Mesothelial cell of epicardium (in vitro differentiated cells): ENCODE measurements around the gene NBEA. TPM values are rescaled to one million over a fixed set of nuclear protein-coding genes. Genes with fewer than 3 reads are reported as not detected.

Experiments used
- DNase-seq, 2 experiments: peaks; one replicate each; pipeline ENCODE4 v3.0.0; 2021; ENCODE audit warnings: low spot score in 2 of 2; ENCODE audit not compliant: unreplicated experiment in 2 of 2
- H3K27ac Mint-ChIP-seq: 2 replicates; pipeline ENCODE4 v1.8.0; 2021; ENCODE audit warnings: mixed read lengths
- H3K27me3 Mint-ChIP-seq: 2 replicates; pipeline ENCODE4 v1.8.0; 2021; ENCODE audit warnings: low read depth, mixed read lengths
- H3K36me3 Mint-ChIP-seq: 2 replicates; pipeline ENCODE4 v1.8.0; 2021; ENCODE audit warnings: mixed read lengths
- H3K4me1 Mint-ChIP-seq: 2 replicates; pipeline ENCODE4 v1.8.0; 2021; ENCODE audit warnings: mixed read lengths
- H3K4me3 Mint-ChIP-seq: 2 replicates; pipeline ENCODE4 v1.8.0; 2021; ENCODE audit warnings: mild to moderate bottlenecking, moderate library complexity, mixed read lengths
- H3K9me3 Mint-ChIP-seq: 2 replicates; pipeline ENCODE4 v1.8.0; 2021; ENCODE audit warnings: mixed read lengths
- CTCF ChIP-seq: fragments of 200-600 bp; sonication (generic); IDR thresholded peaks from one replicate; pipeline ENCODE4 v1.5.0; 2021; ENCODE audit warnings: antibody characterized with exemption; ENCODE audit not compliant: unreplicated experiment
- total RNA-seq: library from RNA; stranded (reverse); gene quantifications from 3 replicates; pipeline ENCODE4 v1.2.1, GENCODE V29; 2021

Gene NBEA
- total RNA-seq, 1 donor from 2014 or later, result 32.8 TPM

- Mint-ChIP-seq H3K36me3 (peaks cover 11% of the 10 kb centered on the region), H3K9me3 (no peaks in the 10 kb centered on the region), H3K4me3 (no peak overlapping the region), H3K4me1 (no peaks in the 10 kb centered on the region), H3K27me3 (no peaks in the 10 kb centered on the region), H3K27ac (no peak overlapping the region)
- no peak for TF ChIP-seq CTCF
- no peak for DNase-seq
These were observed 187.4 kb downstream of the NBEA start for GRCh38 chr13:35129500-35129899.

GRCh38 chr13:35131471-35131870, 189.4 kb downstream of the NBEA start:
- DNase-seq, result no peak
- Mint-ChIP-seq H3K4me3 (no peak overlapping the region), H3K36me3 (peaks cover 2% of the 10 kb centered on the region), H3K27me3 (no peaks in the 10 kb centered on the region), H3K9me3 (no peaks in the 10 kb centered on the region), H3K27ac (peak overlapping the region; percentile 14), H3K4me1 (no peaks in the 10 kb centered on the region)
- TF ChIP-seq CTCF, result no peak

GRCh38 chr13:35136585-35136984, 194.5 kb downstream of the NBEA start:
- Mint-ChIP-seq H3K4me1 (no peaks in the 10 kb centered on the region), H3K4me3 (no peak overlapping the region), H3K36me3 (peaks cover 12% of the 10 kb centered on the region), H3K9me3 (peaks cover 3% of the 10 kb centered on the region), H3K27ac (no peak overlapping the region), H3K27me3 (no peaks in the 10 kb centered on the region)
- TF ChIP-seq CTCF, result no peak
- DNase-seq, result no peak

- no peak overlapping the region for H3K4me3 Mint-ChIP-seq
- no peaks in the 10 kb centered on the region for H3K27me3 Mint-ChIP-seq
- H3K36me3 Mint-ChIP-seq, result peaks cover 19% of the 10 kb centered on the region
- no peak overlapping the region for H3K27ac Mint-ChIP-seq
- H3K9me3 Mint-ChIP-seq, result peaks cover 3% of the 10 kb centered on the region
- no peak for DNase-seq
- TF ChIP-seq CTCF, result no peak
- no peaks in the 10 kb centered on the region for H3K4me1 Mint-ChIP-seq
These were observed 197.5 kb downstream of the NBEA start for GRCh38 chr13:35139591-35139990.

- no peak overlapping the region for H3K27ac Mint-ChIP-seq
- DNase-seq, result no peak
- peaks cover 20% of the 10 kb centered on the region for H3K36me3 Mint-ChIP-seq
- no peak overlapping the region for H3K4me3 Mint-ChIP-seq
- no peaks in the 10 kb centered on the region for H3K4me1 Mint-ChIP-seq
- peaks cover 3% of the 10 kb centered on the region for H3K9me3 Mint-ChIP-seq
- H3K27me3 Mint-ChIP-seq, result no peaks in the 10 kb centered on the region
- no peak for TF ChIP-seq CTCF
These were observed 198.3 kb downstream of the NBEA start for GRCh38 chr13:35140321-35140720.

- Mint-ChIP-seq H3K4me1 (no peaks in the 10 kb centered on the region), H3K4me3 (no peak overlapping the region), H3K36me3 (peaks cover 23% of the 10 kb centered on the region), H3K27me3 (no peaks in the 10 kb centered on the region), H3K27ac (no peak overlapping the region), H3K9me3 (peaks cover 3% of the 10 kb centered on the region)
- no peak for TF ChIP-seq CTCF
- no peak for DNase-seq
These were observed 198.8 kb downstream of the NBEA start for GRCh38 chr13:35140831-35141230.
